Panc1 (cell line): ENCODE measurements around the gene FOXI2.

Source experiments
- SIN3A ChIP-seq: IDR thresholded peaks from 2 replicates; pipeline ENCODE4 v1.6.1; 2012; ENCODE audit warnings: low read depth, mild to moderate bottlenecking, low read length, moderate library complexity, borderline replicate concordance; ENCODE audit not compliant: insufficient read depth
- TF ChIP-seq, protein P1 (sequence below): fragments of 450-650 bp; IDR thresholded peaks from 2 replicates; pipeline ENCODE4 v1.5.1; 2017; ENCODE audit warnings: mild to moderate bottlenecking
- TF ChIP-seq, protein P2 (sequence below), 2 experiments: IDR thresholded peaks; 2 replicates each; pipeline ENCODE4 v1.6.1; 2011 to 2012; ENCODE audit warnings: low read depth in 2 of 2, control low read depth in 1 of 2, low read length in 1 of 2, mild to moderate bottlenecking in 1 of 2, moderate library complexity in 1 of 2; ENCODE audit not compliant: insufficient read depth in 1 of 2

DNA sequence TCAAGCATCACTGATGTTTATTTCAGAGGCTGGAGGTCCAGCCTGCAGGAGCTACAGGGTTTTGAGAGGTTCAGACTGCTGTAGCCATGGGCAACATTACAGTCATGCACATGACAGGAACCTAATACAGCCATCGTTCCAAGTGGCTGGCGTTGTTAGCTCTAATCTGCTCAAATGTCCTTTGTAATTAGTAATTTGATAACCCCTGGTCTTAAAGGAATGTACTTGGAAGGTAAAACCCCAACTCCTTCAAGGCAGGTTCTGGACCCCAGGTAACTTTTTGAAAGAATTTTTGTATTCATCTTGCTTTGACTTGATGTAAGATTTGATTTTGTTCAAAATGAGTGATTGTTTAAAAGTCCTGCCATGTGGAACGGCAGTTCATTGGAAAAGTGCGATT is 34.7 kb upstream of the FOXI2 start:
- TF ChIP-seq, protein P1, sequence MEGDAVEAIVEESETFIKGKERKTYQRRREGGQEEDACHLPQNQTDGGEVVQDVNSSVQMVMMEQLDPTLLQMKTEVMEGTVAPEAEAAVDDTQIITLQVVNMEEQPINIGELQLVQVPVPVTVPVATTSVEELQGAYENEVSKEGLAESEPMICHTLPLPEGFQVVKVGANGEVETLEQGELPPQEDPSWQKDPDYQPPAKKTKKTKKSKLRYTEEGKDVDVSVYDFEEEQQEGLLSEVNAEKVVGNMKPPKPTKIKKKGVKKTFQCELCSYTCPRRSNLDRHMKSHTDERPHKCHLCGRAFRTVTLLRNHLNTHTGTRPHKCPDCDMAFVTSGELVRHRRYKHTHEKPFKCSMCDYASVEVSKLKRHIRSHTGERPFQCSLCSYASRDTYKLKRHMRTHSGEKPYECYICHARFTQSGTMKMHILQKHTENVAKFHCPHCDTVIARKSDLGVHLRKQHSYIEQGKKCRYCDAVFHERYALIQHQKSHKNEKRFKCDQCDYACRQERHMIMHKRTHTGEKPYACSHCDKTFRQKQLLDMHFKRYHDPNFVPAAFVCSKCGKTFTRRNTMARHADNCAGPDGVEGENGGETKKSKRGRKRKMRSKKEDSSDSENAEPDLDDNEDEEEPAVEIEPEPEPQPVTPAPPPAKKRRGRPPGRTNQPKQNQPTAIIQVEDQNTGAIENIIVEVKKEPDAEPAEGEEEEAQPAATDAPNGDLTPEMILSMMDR = no peak
- TF ChIP-seq SIN3A = no peak
- TF ChIP-seq, protein P2, sequence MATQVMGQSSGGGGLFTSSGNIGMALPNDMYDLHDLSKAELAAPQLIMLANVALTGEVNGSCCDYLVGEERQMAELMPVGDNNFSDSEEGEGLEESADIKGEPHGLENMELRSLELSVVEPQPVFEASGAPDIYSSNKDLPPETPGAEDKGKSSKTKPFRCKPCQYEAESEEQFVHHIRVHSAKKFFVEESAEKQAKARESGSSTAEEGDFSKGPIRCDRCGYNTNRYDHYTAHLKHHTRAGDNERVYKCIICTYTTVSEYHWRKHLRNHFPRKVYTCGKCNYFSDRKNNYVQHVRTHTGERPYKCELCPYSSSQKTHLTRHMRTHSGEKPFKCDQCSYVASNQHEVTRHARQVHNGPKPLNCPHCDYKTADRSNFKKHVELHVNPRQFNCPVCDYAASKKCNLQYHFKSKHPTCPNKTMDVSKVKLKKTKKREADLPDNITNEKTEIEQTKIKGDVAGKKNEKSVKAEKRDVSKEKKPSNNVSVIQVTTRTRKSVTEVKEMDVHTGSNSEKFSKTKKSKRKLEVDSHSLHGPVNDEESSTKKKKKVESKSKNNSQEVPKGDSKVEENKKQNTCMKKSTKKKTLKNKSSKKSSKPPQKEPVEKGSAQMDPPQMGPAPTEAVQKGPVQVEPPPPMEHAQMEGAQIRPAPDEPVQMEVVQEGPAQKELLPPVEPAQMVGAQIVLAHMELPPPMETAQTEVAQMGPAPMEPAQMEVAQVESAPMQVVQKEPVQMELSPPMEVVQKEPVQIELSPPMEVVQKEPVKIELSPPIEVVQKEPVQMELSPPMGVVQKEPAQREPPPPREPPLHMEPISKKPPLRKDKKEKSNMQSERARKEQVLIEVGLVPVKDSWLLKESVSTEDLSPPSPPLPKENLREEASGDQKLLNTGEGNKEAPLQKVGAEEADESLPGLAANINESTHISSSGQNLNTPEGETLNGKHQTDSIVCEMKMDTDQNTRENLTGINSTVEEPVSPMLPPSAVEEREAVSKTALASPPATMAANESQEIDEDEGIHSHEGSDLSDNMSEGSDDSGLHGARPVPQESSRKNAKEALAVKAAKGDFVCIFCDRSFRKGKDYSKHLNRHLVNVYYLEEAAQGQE (IDR thresholded peaks at IDR 0.05; ENCODE audit: insufficient read depth in 1 of 2, low read depth in 2 of 2, low read length in 1 of 2) = no peak
